Thyroid gland (tissue), 4 donors: ENCODE measurements around the gene OCA2. TPM values are rescaled to one million over a fixed set of nuclear protein-coding genes. Genes with fewer than 3 reads are reported as not detected.

Experiments
- DNase-seq, 2 donors: peaks; one replicate each; pipeline ENCODE4 v3.0.0-alpha.2; 2019
- H3K27ac ChIP-seq, 3 donors: fragments of 200-600 bp; sonication (generic); 1 replicate in 2 of 3; 2 replicates in 1 of 3; pipeline ENCODE4 v1.5.1; 2016 to 2019; ENCODE audit warnings: mild to moderate bottlenecking in 1 of 3, moderate library complexity in 1 of 3
- H3K27me3 ChIP-seq: fragments of 200-600 bp; sonication (generic); one replicate; pipeline ENCODE4 v1.5.1; 2019
- H3K36me3 ChIP-seq, 2 donors: fragments of 200-600 bp; sonication (generic); one replicate each; pipeline ENCODE4 v1.5.1; 2016 to 2019
- H3K4me1 ChIP-seq, 2 donors: fragments of 200-600 bp; sonication (generic); one replicate each; pipeline ENCODE4 v1.5.1; 2017 to 2019
- H3K4me3 ChIP-seq, 3 donors: fragments of 200-600 bp; sonication (generic); replicated peaks in 1 of 3; 1 replicate in 2 of 3; 2 replicates in 1 of 3; pipeline ENCODE4 v1.5.1; 2016; ENCODE audit warnings: mild to moderate bottlenecking in 1 of 3
- H3K9me3 ChIP-seq: fragments of 200-600 bp; sonication (generic); one replicate; pipeline ENCODE4 v1.5.1; 2017
- CTCF ChIP-seq, 6 experiments: fragments of 200-600 bp in 3 of 6; fragments of 450-650 bp in 3 of 6; sonication (generic) in 3 of 6; IDR thresholded peaks; one replicate each; pipeline ENCODE4 v1.5.1; 2016 to 2019; ENCODE audit warnings: antibody characterized with exemption in 6 of 6, mild to moderate bottlenecking in 2 of 6, inconsistent platforms in 1 of 6, moderate library complexity in 1 of 6
- POLR2A ChIP-seq, 2 donors: fragments of 450-650 bp; IDR thresholded peaks; one replicate each; pipeline ENCODE4 v1.6.1; 2017; ENCODE audit warnings: antibody characterized with exemption in 2 of 2, mild to moderate bottlenecking in 2 of 2, moderate library complexity in 1 of 2
- WGBS, 2 donors: methylation state at CpG; one replicate each; pipeline ENCODE4 v1.1.5; 2017; 5-methylcytosine and 5-hydroxymethylcytosine counted together
- intact Hi-C: fragments of 100-400 bp; cut with DNase I; formaldehyde crosslinking; loops from one replicate; pipeline ENCODE4 v1.15.1; 2023
- total RNA-seq, 4 donors: library from RNA; depleted of rRNA; stranded (reverse); fragments of >200 nt; gene quantifications; one replicate each; pipeline ENCODE4 v1.2.3, GENCODE V29; 2016

The OCA2 gene
- total RNA-seq, 4 donors from 2014 or later: 5.5 to 20.5 (median 13.8) TPM

DNA sequence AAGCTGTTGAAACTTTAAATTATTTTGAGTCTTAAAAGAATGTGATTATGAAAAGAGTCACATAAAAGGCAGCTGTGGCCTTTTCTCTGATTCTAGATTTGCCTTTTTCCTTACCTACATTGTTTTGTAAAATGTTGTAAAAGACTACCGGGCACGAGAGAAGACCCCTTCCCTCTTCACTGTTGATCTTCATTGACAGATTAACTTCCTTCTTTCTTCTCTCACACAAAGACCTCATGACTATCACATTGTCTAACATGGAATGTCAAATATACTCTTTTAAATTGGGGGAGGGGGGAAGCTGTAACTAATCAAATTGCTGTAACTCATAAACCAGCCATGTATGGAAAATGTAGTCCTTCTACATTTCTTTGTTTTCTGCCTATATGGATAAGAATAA is 68.3 kb downstream of the OCA2 start:
- no peak for DNase-seq
- WGBS, 2 donors: 80 to 83% methylated on average over 2 of the region's 2 CpGs

DNA sequence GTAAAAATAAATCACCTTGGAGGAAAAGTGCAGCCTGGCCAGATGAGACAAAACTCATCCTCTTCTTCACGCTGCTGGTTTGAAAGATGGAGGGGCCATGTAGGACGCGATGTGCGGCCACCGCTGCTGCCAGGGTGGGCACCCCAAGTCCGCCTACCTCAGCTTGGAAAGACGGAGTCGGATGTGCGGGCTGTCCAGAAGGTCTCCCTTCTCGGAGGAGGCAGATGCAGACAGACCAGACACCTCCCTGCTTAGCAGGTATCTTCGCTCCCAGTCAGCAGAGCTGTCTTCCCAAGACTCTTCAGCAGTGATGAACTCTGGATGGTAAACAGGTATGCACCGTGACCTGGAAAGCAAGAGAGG is 71.4 kb downstream of the OCA2 start:
- no peak for DNase-seq
- no peaks in the 10 kb centered on the region for H3K36me3 ChIP-seq
- H3K27ac ChIP-seq: no peak overlapping the region
- H3K27me3 ChIP-seq: no peaks in the 10 kb centered on the region
- no peak for TF ChIP-seq CTCF (IDR thresholded peaks at IDR 0.05)
- no peak for TF ChIP-seq POLR2A (IDR thresholded peaks at IDR 0.05)
- H3K9me3 ChIP-seq: no peaks in the 10 kb centered on the region
- 97% methylated on average over 11 to 12 of the region's 12 CpGs for WGBS, 2 donors
- H3K4me3 ChIP-seq: no peak overlapping the region
- H3K4me1 ChIP-seq: no peaks in the 10 kb centered on the region
- intact Hi-C loops: no loop called here

More for the DNA sequence above, 68.3 kb downstream of the OCA2 start:
- TF ChIP-seq CTCF (IDR thresholded peaks at IDR 0.05) (no peak), POLR2A (IDR thresholded peaks at IDR 0.05) (no peak)
- H3K4me1 ChIP-seq: no peaks in the 10 kb centered on the region
- intact Hi-C loops: no loop called here
- no peak overlapping the region for H3K4me3 ChIP-seq
- H3K36me3 ChIP-seq: no peaks in the 10 kb centered on the region
- H3K27me3 ChIP-seq: no peaks in the 10 kb centered on the region
- no peaks in the 10 kb centered on the region for H3K9me3 ChIP-seq
- no peak overlapping the region for H3K27ac ChIP-seq

- WGBS, 2 donors: 91 to 97% methylated on average over 45 of the region's 45 CpGs
- no peak for DNase-seq
These were observed 72.1 kb downstream of the OCA2 start for GRCh38 chr15:28026764-28027713.

DNA sequence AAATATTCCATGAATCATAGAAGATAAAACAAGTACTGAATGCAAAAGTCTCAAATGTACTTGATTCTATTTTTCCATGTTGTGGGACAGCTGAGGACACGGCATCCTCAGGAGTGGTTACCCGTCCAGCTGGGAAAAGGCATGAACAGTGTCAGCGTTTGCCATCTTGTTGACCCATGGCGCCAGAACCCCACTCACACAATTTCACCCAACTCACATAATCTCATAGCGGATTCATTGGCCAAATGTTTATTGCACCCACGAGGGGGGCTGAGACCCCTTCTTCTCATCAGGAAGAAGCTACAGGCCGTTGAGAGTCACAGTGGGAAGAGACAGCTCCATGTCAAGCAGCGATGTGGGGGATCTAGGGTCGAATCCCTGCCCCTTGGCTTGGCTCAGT is 72.9 kb downstream of the OCA2 start:
- intact Hi-C loops: no loop called here
- WGBS, 2 donors: 84 to 96% methylated on average over 7 to 9 of the region's 9 CpGs

More at GRCh38 chr15:28026764-28027713, 72.1 kb downstream of the OCA2 start:
- Histone ChIP-seq H3K27ac (no peak overlapping the region), H3K4me1 (peaks cover 2 to 3% of the 10 kb centered on the region in 2 donors), H3K27me3 (no peaks in the 10 kb centered on the region), H3K4me3 (no peak overlapping the region), H3K9me3 (no peaks in the 10 kb centered on the region), H3K36me3 (no peaks in the 10 kb centered on the region)
- no peak for TF ChIP-seq CTCF (IDR thresholded peaks at IDR 0.05)
- no peak for TF ChIP-seq POLR2A (IDR thresholded peaks at IDR 0.05)
- intact Hi-C loops: no loop called here

More for the DNA sequence above, 72.9 kb downstream of the OCA2 start:
- Histone ChIP-seq H3K4me3 (no peak overlapping the region), H3K27me3 (no peaks in the 10 kb centered on the region), H3K9me3 (no peaks in the 10 kb centered on the region), H3K4me1 (peaks cover 5 to 11% of the 10 kb centered on the region in 2 donors), H3K27ac (no peak overlapping the region), H3K36me3 (no peaks in the 10 kb centered on the region)
- DNase-seq: no peak
- TF ChIP-seq CTCF (IDR thresholded peaks at IDR 0.05) (no peak), POLR2A (IDR thresholded peaks at IDR 0.05) (no peak)
